Activated naive CD4-positive, alpha-beta T cell treated with anti-CD3 and anti-CD28 coated beads, Interleukin-2, amount 50 U/mL, for 16 hours (primary cell): ENCODE results near the gene C1QL3.

Experiments used
- DNase-seq: peaks from one replicate; pipeline ENCODE4 v3.0.0-alpha.2; 2020

The C1QL3 gene

DNA sequence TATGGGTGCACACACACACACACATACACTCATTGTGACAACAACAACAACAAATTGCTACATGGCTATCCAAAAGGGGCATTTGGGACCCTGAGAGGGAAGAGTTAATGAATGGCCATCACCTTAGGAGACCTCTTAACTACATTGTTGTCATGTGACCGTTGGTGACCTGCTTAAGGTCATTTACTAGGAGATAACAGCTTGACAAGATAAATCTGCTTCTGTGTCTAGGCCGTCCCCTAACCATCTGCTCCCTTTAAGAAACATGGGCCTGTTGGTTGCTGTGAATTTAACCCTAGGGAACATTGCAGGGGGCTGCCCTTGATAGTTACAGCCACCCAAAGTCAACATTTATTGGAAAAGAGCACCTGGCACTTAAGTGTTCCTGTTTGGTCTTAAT is 29.7 kb downstream of the C1QL3 start:
- no peak for DNase-seq

DNA sequence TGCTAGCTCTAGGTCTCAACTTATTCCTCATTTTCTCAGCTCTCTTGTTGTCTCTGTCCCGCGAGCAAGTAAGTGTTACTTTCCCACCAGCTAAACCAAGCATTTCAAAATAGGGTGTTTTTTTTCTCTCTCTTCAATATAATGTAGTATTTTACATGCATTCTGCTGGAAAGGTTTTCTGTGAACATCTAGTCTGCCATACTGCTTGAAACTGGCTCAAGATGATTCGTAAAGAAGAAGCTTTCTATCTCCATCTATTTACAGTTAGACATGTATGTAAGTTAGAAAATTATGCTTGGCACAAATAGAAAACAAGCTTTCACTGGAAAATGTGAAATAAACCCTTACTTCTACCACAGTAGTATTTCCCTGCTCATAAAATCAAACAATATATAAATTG is 31.2 kb downstream of the C1QL3 start:
- DNase-seq, result no peak

GRCh38 chr10:16483241-16483917 is 38.3 kb downstream of the C1QL3 start:
- no peak for DNase-seq

GRCh38 chr10:16481052-16481728 is 40.5 kb downstream of the C1QL3 start:
- DNase-seq, result no peak

GRCh38 chr10:16478801-16479200 is 42.9 kb downstream of the C1QL3 start:
- no peak for DNase-seq

GRCh38 chr10:16477757-16478156 is 43.9 kb downstream of the C1QL3 start:
- no peak for DNase-seq

- no peak for DNase-seq
These were observed 48.9 kb downstream of the C1QL3 start for GRCh38 chr10:16472828-16473227.

GRCh38 chr10:16470747-16471146 is 50.9 kb downstream of the C1QL3 start:
- DNase-seq, result peak; percentile 17

- no peak for DNase-seq
These were observed 55.7 kb downstream of the C1QL3 start for GRCh38 chr10:16466001-16466400.
